Measurements from ENCODE around the gene KRTAP10-4.
"Not testable (repeated sequence)": the region's sequence is repeated elsewhere in the genome, so short reads cannot be mapped to it uniquely, and the experiment has no call there.

The KRTAP10-4 gene
- 0 reads per million in 2 experiments for total RNA-seq

DNA sequence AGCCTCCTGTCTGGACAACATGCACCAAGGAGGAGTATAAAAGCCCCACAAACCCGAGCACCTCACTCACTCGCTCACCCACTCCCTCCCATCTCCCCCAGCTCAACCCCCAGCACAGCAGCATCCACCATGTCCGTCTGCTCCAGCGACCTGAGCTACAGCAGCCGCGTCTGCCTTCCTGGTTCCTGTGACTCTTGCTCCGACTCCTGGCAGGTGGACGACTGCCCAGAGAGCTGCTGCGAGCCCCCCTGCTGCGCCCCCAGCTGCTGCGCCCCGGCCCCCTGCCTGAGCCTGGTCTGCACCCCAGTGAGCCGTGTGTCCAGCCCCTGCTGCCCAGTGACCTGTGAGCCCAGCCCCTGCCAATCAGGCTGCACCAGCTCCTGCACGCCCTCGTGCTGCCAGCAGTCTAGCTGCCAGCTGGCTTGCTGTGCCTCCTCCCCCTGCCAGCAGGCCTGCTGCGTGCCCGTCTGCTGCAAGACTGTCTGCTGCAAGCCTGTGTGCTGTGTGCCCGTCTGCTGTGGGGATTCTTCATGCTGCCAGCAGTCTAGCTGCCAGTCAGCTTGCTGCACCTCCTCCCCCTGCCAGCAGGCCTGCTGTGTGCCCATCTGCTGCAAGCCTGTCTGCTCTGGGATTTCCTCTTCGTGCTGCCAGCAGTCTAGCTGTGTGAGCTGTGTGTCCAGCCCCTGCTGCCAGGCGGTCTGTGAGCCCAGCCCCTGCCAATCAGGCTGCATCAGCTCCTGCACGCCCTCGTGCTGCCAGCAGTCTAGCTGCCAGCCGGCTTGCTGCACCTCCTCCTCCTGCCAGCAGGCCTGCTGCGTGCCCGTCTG is at the start of gene KRTAP10-4:
KRTAP10-4 (plus strand) TSS at position 100 of the 827 bp plus-strand sequence; CDS start at position 130, 30 bp downstream.
- DNase-seq (ENCODE audit: low read depth): not testable (repeated sequence)

DNA sequence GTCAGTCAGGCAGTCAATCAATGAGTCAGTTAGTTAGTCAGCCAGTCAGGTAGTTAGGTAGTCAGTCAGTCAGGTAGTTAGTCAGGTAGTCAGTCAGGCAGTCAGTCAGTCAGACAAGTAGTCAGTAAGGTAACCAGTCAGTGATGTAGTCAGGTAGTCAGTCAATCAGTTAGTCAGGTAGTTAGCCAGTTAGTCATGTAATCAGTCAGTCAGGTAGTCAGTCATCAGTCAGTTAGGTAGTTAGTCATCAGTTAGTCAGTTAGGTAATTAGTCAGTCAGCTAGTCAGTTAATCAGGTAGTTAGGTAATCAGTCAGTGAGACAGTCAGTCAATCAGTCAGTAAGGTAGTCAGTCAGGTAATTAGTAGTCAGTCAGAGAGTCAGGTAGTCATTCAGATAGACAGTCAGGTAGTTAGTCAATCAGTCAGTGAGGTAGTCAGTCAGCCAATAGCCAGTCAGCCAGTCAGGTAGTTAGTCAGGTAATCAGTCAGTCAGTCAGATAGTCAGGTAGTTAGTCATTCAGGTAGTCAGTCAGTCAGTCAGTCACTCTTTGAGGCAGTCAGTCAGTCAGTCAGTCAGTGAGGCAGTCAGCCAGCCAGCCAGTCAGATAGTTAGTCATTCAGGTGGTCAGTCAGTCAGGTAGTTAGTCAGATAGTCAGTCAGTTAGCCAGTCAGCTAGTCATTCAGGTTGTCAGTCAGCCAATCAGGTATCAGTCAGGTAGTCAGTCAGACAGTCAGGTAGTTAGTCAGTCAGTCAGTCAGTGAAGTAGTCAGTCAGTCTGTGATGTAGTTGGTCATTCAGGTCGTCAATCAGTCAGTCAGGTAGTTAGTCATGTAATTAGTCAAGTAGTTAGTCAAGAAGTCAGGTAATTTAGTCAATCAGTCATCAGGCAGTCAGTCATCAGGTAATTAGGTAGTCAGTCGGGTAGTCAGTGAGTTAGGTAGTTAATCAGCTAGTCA is 48.8 kb upstream of the KRTAP10-4 start:
- no peak for DNase-seq (ENCODE audit: low read depth)

DNA sequence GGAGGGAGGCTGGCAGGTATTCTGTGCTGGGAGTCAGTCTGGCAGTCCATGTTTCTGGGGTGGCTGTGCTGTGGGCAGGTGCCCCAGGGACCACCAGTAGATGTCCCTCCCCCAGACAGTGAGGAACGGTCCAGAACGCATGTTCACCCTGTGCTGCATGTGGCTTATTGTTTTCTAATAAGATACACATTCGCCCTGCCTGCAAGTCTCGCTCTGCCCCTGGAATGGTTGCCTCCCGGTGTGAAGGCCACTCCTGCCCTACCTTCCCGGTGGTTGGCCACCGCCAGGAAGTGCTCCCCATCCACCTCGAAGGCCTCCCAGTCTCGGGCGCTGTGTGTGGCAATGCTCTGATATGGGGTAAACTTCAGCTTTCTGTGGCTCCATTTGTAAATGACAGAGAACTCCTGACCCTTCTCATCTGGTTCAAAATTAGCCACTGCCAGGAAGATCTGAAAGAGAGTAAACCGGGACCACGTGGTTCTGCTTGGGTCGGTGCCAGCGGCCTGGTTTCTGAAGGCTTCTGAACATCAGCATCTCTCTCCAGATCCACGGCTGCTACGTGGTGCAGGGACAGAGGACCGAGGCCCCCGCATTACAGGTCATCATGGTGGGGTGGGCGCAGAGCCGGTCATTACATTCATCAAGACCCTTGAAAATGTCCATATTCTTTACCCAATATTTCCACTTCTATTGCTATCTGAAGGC is 48.0 kb upstream of the KRTAP10-4 start:
- no peak for DNase-seq (ENCODE audit: low read depth)

GRCh38 chr21:44526096-44526997 is 47.2 kb upstream of the KRTAP10-4 start:
- DNase-seq (ENCODE audit: low read depth): no peak

GRCh38 chr21:44527156-44527982 is 46.2 kb upstream of the KRTAP10-4 start:
- DNase-seq (ENCODE audit: low read depth): no peak

DNA sequence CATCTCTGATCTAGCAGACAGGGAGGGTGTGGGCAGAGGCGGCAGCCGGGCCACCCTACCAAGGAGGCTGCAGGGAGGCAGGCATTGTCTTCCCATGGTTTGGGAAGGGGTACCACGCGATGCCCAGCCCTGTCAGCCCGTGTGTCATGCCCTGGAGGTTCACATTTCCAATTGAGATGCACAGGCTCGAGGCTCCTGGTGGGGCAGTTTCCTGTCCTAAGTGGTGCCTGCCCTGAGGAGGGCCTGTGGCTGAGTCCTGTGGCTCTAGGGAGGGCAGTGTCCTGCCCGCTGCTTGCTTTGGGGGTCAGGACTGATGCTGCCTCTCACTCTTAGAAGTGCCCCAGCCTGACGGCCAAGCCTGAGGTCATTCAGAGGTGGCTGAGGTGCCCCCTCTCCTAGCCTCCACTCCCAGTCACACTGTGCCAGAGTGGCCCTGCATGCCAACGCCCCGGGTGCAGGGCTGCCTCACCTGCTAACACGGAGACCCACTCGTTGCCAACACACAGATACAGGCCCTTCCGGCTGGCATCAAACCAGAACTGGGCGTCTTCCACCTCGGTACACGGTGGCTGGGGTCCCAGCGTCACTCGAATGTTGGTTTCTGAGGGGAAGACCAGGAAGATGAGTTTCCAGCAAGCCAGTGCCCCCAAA is 45.4 kb upstream of the KRTAP10-4 start:
- DNase-seq (ENCODE audit: low read depth): no peak

DNA sequence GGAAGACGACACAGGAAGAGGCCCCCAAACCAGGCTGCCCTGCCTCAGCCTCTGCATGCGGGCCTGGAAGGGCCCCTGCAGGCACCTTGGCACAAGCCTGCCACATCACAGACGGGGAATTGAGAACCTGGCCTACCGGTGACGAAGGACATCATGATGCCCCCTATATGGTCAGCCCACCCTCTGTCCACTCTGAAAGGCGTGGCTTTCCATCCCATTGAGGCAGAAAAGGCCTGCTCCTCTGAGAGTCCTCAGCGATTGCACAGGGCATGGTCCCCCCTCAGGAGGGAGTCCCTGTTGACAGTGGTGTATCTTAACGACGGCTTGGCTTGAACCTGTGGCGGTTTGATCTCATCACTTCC is 44.9 kb upstream of the KRTAP10-4 start:
- DNase-seq (ENCODE audit: low read depth): no peak

GRCh38 chr21:44529011-44529421 is 44.5 kb upstream of the KRTAP10-4 start:
- no peak for DNase-seq (ENCODE audit: low read depth)

GRCh38 chr21:44529503-44530125 is 43.9 kb upstream of the KRTAP10-4 start:
- DNase-seq (ENCODE audit: low read depth): no peak

DNA sequence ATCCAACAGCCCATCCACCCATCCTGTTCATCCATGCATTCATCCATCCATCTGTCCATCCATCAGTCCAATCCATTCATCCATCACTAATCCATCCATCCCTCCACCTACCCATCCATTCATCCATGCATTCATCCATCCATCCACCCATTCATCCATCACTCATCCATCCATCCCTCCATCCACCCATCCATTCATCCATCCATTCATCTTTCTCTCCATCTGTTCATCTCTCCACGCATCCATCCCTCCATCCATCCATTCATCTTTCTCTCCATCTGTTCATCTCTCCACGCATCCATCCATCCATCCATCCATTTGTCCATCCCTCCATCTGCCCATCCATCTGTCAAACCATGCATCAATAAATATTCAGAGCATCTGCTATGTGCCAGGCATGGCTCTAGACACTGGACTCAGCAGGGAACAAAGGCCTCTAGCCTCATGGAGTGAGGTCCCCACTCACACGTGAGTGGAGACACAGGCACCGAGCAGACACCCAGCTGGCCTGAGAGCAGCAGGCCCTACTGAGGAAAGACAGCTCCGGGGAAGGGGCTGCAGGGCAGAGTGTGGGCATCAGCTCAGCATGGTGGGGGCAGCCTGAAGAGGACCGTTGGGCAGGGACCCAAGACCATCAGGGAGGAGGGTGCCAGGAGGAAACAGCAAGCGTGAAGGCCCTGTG is 43.2 kb upstream of the KRTAP10-4 start:
- DNase-seq (ENCODE audit: low read depth): no peak

DNA sequence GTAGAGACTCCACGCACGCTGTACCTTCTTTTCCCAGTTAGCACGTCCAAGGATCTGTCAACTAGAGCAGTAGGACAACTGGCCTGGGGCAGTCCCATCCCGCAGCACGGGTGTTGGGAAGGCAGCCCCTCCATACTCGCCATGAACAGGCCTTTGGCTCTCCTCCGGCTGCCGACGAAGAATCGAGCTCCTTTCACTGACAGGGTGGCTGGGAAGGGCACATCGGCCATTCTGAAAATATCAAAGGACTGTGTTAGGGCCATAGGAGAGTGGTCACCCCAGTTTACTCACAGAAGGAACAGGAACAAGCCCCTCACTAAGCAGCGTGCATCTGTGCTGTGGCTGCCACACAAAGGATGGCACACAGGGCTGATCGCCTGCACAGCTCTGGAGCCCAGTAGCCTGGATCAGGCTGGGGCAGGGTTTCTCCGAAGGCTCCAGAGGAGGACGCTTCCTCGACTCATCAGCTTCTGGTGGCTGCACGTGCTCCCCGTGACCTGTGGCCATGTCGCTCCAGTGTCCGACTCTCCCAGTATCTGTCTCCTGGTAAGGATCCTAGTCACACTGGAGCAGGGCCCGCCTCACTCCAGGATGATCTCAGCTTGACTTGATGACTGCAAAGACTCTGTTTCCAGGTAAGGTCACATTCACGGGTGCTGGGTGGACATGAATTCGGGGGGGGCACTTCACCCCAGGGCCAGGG is 42.5 kb upstream of the KRTAP10-4 start:
- DNase-seq (ENCODE audit: low read depth): no peak

DNA sequence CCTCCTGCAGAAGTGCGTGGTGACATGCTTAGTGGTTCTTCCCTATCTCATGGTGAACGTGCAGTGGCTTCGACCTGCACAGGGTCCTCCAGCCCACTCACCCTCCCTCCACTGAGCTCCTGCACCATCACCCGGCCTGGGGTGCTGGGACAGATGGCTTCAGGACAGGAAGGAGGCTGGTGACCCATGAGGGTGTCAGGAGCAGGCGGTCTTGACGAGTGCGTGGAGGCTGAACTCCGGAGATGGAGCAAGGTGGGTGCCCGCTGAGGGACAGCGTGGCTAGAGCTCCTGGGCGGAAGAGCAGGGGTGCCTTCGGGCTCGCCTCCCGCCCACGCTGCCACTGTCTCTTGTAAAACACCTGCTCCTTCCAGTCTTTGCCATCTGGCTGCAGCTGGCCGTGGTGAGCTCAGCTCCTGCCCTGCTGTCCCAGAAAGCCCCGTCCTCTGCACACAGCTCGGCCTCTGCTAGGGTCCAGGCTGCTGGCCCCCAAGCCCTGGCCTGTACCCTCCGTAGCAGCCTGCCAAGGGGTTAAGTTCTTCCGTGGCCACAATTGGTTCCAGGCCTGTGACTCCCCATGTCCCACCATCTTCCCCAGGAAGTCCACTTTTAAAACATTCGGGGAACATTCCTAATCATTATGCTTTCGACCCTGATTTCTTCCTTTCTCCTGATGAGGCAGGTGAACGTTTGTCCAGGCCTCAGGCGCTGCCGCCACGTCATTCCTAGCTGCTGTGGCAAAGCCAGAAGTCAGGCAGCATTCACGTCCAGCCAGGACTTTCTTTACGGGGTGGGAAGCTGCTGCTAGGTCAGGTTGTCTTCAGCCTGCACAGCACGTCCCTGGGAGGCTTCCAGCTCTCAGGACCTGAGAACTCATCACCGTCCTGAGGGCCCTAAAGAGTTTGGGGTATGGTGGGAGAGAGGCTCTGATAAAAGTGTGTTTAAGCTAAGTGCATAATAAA is 41.6 kb upstream of the KRTAP10-4 start:
- no peak for DNase-seq (ENCODE audit: low read depth)

DNA sequence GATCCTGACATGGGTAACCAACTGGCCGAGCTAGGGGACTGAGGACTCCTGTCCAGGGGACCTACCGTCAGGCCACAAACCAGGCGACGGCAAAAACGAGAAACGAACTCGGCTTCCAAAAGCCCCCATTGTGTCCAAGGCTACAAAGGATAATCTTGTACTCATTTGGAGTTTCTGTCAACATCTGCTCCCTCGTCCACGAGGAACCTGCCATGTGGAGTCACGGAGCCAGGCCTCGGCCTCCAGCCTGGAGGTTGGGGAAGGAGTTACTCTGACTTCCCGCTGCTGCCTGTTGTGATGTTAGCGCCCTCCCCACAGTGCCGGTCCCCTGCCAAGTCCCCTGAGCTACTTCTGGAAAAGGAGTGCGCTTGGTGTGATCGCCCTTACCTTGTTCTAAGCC is 40.8 kb upstream of the KRTAP10-4 start:
- DNase-seq (ENCODE audit: low read depth): no peak

- DNase-seq (ENCODE audit: low read depth): no peak
Measured at GRCh38 chr21:44533121-44533890, 40.2 kb upstream of the KRTAP10-4 start.

DNA sequence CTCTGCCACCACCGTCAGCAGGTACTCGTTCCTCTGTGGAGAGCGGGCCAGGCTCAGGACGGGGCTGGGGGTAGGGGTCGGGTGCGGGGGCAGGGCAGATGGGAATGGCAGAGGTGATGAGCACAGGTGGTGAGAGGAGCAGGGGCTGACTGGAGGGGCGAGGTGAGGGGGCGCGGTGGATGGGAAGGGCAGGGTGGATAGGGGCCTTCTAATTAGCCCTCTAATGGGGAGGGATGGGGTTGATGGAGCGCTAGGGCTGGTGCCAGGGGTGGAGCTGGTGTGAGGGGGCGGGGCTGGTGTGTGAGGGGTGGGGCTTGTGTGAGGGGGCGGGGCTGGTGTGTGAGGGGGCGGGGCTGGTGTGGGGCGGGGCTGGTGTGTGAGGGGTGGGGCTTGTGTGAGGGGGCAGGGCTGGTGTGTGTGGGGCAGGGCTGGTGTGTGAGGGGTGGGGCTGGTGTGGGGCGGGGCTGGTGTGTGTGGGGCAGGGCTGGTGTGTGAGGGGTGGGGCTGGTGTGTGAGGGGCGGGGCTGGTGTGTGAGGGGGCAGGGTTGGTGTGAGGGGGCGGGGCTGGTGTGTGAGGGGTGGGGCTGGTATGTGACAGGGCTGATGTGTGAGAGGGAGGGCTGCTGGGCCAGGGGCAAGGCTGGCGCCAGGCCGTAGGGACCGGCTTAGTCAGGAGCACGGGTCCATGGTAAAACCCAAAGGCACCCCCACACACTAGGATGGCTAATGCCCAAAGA is 39.5 kb upstream of the KRTAP10-4 start:
- DNase-seq (ENCODE audit: low read depth): no peak

Measured in T follicular helper cell (primary cell).